NCI-H2227 (cell line): ENCODE measurements around the gene BBIP1.

ENCODE experiments used
- DNase-seq: peaks from one replicate; lab custom pipeline; 2025; ENCODE audit not compliant: unreplicated experiment; lab: John Stamatoyannopoulos, UW

Gene BBIP1

DNA sequence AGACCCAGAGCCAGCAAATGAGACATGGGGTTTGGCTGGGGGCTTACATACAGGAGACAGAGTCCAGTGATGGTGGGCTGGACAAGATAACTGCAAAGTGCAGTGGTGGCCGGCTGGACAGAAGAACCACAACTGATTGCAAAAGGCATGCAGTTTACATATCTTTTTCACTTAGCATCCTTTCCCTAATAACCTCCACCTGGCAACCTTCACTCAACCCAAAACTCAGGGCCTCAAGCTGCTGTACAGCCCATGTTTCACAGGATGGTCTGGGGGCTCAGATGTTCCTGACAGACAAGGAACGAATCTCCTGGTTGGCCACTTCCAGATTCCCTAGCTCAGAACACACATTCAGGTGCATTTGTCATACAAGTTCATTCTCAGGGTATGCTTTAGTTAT is 55.0 kb downstream of the BBIP1 start:
- no peak for DNase-seq

DNA sequence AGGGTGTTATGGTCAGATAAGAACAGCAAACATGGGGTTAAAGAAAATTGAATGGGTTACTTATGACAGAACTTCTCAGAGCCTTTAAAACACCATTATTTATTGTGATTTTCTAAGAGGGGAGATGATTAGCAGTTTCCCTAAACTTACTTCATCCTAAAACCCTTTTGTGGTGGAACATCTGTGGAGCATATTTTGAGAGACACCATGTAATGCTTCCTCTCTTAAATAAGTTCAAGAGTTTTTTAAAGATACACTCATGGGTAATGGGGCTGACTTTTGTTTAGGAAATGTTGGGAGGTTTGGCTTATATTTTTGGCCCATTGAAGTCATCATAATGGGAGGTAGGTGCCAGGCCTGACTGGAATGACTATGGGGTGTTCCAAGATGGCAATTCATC is 55.6 kb downstream of the BBIP1 start:
- DNase-seq: no peak

DNA sequence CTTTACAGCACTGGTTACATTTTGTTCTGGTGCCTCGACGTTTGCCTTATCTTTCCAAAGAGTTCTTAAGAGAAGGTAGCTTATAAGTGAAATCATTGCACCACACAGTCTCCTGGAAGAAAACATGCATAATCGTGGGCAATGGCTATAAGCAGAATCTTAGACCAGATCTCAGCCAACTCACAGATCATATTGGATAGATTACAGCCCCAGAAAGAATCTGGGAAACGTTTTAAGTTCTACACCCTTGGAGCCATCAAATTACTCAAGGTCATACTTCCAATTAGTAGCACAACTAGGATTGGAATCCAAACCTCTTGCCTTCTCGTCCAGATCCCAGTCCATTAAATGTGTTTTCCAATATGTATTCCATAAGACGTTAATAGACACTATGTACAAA is 56.0 kb downstream of the BBIP1 start:
- no peak for DNase-seq

DNA sequence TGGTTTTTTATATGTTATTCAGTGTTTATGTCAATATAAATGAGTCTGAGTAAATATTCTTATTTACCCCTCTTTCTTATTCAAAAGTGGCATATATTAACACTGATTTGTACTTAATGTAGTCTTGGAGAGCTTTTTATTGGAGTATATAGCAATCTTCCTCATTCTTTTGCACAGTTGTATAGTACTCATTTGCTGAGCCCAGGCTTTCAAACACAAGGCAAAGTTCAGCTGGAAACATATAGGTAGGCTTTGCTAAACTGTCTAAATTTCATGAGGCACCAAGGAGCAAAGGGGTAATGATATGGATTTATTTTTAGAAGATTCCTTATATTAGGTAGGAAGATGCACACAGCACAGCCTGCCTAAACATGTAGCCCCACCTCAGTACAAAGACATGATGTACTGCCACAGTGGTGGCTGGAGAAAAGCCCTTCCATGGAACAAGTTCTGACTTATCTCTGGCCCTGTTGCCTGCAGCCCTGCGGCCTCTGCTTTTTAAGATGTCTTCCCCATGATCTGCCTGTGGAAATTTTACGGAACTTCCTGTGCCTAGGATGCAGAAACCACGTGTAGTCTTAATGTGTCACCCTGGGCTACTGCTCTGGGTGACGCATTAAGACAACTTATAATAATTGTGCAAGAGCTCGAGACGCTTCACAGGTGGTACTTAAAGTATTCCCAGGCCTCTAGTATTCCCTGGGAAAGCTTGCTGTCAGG is 56.9 kb downstream of the BBIP1 start:
- no peak for DNase-seq

DNA sequence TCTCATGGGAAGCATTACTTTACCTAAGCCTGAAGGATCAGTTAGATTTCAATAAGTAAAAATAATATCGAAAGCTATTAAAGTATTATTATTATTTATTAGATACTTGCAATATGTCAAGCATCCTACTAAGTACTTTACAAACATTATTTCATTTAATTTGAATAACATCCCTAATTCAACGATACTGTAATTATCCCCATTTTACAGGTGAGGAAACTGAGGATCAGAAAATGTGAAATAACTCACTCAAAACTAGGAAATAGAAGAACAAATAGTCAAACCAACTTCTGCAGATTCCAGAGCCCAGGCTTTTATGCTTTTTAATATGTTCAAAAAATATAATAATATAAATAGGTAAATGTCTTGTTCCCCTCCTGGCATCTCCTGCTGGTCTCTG is 57.5 kb downstream of the BBIP1 start:
- no peak for DNase-seq

DNA sequence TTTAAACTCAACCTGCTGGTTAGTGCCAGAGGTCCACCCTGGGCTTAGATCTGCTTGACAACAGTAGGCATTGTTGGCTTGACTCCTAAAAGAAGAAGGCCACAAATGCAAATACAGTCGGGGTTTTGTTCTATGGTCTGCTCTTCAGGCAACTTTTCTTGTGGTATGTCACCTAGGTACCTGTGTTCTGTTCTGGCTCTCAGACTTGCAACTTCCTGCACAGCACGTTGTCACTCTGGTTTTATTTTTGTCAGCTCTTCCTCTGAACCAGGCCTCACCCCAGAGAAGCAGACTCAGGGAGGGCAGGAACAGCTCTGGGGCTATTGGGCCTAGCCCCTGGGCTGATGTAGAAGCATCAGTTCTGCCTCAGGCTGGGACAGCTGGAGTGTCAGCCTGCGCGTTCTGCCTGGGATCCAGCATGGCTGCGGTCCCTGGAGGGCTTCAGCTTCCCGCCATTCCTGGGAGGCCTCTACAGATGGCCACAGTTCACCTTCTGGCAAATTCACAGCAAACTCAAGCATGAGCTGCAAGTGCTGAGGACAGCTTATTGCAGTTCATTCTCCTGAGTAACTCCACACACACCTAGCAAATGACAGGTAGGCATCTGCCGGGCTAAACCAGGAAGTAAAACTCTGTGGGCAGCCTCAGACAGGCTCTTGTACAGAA is 58.3 kb downstream of the BBIP1 start:
- DNase-seq: no peak

DNA sequence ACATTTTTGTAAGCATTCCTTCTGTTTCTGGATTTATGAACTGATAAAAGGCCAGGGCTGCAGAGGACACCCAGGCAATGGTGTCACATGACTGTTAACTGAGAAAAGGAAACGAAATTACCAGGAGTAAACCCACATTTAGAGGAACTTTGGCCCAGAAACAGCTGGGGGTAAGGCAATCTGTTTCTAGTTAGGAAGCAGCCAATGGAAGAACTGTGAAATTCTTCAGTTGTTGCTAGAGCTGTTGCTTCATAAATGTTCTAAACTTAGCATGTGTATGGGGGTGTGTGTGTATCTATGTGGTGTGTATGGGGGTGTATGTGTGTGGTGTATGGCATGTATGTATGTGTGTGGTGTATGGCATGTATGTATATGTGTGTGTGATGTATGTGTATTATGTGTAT is 59.0 kb downstream of the BBIP1 start:
- no peak for DNase-seq

DNA sequence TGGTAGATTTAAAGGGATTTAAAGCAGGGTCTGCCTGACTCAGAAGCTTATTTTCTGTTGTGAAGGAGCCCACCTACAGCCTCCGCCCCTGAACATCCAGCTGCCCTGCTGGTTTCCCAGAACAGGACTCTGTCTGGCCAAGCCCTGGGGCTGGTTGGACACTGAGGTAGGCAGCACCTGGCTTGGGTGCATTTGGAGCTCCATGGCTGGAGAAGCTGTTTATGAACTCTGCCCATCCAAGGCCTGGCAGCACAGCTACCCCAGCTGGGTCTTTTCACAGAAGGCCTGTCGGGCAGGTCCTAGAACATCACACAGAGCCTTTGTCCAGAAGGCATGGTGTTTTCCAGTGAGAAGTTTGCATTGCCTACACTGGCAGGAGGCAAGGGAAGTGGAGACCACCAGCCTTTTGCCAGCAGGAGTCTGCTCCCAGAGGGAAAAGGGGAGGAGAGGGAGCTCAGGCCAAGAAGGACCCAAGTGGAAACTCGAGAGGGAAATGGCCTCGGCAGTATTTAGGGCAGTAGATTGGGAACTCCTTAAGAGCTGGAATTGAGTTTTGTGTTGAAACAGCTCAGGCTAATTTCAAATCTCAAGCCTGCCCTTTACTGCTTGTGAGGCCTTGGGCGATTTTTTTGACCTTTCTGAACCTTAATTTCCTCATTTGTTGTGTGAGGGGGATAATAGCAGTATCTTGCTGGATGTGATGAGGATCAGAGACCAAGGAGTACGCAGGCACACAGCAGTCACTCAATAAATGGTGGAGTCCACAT is 59.6 kb downstream of the BBIP1 start:
- no peak for DNase-seq

DNA sequence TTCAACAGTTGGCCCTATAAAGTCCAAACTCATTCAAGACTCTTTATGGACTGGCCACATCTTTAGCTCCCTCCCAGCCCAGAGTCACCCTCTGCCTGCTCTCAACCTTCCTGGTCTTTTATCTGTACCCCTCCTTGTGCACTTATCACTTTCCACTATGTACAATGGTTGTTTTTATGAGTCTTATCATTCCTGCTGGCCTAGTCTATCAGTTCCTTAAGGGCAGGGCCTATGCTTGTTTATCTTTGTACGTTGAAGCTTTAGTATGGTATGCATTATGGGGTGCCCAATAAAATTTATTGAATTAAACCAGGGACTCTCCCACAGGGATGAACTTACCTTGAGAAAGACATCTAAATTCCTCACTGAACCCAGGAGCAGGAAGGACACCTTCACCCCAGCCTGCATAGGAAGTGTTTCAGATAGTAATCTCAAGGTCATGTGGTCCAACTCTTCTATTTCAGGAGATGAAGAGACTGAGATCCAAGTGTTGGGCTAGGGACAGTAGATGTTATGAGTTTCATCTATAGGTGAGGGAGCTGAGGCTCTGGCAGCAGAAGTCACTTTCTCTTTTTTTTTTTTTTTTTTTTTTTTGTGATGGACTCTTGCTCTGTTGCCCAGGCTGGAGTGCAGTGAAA is 60.6 kb downstream of the BBIP1 start:
- DNase-seq: no peak

DNA sequence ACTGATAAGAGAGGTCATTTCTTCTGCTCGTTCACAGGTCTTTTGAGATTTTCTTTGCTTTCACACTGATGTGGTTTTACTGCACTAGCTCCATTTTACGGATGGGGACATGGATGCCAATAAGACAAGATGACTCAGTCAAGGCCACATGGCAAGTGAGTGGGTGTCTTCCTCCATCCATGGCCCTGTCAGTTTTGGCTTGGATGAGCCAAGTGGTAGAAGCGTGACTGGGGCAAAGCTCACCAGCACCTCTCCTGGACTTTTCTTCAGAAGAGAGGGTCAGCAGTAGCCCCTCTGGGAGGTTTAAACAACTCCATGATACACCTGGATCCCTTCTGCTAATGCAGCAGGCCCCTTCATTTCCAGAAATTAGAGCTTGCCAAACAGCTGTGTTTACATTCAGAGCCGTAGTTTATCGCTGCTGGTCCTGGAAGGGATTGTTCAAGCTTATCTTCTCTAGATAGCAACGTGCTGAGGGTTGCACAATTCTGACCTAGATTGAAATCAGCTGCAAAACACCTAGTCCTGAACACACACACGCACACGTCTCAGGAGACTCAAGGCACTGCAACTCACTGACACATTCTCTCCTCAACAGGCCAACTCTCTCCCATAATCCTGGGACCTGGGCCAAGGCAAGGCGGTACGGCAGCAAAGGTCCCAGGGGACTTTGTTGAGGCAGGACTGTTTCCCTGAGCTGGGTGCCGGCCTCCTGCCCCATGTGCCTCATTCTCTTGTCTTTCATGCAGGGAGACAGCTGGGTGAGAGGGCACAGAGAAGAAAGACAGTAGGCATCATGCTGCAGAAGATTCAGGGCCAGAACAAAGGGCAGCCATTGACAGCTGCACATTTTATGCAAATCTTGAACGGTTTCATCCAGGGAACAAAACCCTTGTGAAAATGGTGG is 61.5 kb downstream of the BBIP1 start:
- no peak for DNase-seq

DNA sequence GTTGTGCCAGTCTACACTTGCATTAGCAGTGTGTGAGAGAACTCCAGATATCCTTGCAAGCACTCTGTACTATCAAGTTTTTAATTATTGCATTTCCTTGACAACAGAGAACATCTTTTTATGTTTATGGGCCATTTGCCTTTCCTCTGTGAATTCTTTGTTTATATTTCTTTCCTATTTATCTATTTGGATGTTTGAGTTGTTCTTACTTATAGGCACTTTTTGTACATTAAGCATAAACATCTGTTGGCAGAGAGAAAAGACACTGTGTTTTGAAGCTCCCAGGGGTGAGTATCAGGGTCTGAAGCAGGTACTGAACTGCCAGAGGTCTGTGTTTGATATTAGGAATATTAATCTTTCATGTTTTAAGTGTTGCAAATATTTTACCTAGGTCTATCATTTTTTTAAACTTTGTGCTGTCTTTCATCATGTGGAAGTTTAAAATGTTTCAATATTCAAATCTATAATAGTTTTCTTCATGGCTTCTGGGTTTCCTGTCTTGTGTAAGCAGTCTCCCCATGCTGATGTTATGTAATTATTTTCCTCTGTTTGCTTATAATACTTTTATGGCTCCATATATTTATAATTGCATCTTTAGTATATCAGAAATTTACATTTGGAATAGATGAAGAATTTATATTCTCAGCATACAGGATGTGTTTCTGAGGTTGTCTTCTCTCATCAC is 64.9 kb downstream of the BBIP1 start:
- DNase-seq: no peak

DNA sequence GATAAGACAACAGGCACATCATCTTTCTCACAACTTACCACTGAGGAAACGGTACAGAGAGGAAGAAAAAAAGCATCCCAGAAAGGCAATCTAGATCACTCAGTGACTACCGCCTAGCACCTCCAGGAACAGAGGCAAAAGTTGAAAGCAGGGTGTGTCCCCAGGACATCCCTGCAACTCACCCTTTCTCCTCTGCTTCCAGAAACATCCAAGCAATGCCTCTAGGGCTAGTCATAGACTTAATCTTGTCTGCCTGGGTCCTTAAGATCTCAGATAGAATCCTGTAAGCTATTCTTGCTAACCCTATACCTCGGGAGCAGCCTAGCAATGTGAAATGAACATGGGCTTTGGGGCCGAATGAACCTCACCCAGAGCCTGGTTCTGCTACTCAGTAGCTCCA is 66.0 kb downstream of the BBIP1 start:
- DNase-seq: no peak

DNA sequence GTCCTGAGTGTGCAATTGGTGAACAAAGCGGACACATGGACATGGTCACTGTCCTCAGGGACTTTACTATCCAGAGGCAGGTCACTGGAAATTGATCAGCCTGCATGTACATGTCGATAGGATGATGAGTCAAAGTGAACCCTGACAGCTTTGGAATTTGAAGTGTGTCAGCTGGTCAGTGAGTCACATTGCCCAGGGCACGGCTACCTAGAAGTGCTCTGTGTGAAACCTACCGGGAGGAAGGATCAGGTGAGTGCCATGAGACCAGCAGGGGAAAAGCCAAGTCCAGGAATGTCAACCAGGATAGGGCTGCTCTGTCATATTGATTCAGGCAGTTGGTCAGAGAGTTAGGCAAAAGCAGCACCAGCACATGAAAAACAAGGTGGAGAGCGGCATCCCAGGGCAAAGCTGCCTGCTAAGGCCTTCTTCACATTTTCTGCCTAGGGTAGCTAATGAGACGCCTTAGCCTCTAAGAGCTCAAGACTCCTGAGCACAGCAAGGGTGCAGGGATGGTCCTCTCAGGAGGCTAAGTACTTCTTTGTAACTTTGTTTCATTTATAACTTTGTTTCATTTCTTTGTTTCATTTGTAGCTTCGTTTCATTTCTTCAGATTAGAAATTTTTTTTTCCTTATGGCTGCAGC is 66.6 kb downstream of the BBIP1 start:
- no peak for DNase-seq

DNA sequence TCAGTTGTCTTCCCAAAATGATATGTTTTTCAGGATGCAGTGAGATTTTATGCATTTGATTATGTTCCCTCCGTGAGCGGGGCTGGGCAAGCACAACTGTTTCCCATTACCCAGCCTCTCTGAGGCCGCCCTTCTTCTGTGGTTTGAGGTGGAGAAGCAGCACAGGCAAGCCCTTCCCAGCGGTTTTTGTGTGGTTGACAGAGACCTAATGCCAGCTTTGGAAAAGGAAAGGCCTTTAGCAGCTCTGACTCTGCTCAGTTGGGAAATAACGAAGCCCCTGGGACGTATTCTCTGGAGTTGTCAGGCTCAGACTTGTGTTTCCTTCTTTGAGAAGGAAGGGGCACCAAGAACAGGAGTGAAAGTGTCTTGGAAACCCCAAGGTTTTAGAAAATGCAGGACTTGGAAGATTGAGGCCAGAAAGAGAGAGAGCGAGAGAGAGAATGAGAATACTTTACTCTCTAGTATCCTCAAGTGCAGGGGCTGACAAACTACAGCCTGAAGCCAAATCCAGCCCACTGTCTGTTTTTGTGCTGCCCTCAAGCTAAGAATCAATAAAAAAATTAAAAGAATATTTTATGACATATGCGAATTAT is 67.9 kb downstream of the BBIP1 start:
- DNase-seq: no peak

DNA sequence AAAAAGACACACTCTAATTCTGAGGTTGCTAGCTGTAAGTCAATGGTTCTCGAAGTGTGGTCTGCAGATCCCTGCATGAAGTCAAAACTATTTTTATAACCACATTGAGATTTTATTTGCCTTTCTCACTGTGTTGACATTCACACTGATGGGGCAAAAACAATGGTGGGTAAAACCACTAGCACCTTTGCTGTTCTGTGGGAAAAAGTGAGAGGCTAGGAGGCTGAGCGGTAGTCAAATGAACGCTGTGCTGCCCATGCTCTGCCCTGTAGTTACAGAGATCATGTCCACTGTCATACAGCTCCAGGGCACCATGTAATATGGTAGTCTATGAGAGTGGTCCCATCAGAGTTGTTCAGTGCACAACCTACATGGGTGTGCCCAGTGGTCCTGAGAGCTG is 68.9 kb downstream of the BBIP1 start:
- DNase-seq: no peak
